ENCODE data around the gene ITGB1.
"Not testable (repeated sequence)": the region's sequence is repeated elsewhere in the genome, so short reads cannot be mapped to it uniquely, and the experiment has no call there.

ITGB1 gene

DNA sequence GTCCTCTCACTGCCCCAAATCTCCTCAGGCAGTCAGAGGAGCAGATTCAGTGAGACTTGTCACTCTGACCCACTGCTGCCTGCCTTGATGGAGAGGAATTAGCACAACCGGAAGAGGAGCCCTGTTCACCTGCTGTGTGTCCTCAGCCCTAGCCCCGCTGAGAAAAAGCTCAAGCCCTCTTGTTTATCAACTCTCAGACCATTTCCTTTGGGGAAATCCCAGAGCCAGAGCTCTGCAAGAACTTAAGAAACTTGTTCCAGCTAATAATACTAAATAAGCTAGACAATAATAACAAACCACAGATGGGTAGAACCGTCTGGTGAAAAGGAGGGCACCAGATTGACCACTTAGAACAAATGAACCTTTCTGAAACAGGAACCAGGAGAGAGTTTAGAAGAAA, 37.7 kb upstream of the ITGB1 start:
- TF ChIP-seq, protein P1, sequence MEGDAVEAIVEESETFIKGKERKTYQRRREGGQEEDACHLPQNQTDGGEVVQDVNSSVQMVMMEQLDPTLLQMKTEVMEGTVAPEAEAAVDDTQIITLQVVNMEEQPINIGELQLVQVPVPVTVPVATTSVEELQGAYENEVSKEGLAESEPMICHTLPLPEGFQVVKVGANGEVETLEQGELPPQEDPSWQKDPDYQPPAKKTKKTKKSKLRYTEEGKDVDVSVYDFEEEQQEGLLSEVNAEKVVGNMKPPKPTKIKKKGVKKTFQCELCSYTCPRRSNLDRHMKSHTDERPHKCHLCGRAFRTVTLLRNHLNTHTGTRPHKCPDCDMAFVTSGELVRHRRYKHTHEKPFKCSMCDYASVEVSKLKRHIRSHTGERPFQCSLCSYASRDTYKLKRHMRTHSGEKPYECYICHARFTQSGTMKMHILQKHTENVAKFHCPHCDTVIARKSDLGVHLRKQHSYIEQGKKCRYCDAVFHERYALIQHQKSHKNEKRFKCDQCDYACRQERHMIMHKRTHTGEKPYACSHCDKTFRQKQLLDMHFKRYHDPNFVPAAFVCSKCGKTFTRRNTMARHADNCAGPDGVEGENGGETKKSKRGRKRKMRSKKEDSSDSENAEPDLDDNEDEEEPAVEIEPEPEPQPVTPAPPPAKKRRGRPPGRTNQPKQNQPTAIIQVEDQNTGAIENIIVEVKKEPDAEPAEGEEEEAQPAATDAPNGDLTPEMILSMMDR (IDR thresholded peaks at IDR 0.05; ENCODE audit: low read depth, low read length): no peak
- no peak overlapping the region for H3K4me3 ChIP-seq (ENCODE audit: low read depth, low read length)
- H3K27ac ChIP-seq: no peak overlapping the region
- no peak for DNase-seq
- H3K27me3 ChIP-seq (ENCODE audit: insufficient read depth, low read depth, severe bottlenecking): no peaks in the 10 kb centered on the region
- no peaks in the 10 kb centered on the region for H3K36me3 ChIP-seq
- H3K9me3 ChIP-seq (ENCODE audit: severe bottlenecking): no peaks in the 10 kb centered on the region

DNA sequence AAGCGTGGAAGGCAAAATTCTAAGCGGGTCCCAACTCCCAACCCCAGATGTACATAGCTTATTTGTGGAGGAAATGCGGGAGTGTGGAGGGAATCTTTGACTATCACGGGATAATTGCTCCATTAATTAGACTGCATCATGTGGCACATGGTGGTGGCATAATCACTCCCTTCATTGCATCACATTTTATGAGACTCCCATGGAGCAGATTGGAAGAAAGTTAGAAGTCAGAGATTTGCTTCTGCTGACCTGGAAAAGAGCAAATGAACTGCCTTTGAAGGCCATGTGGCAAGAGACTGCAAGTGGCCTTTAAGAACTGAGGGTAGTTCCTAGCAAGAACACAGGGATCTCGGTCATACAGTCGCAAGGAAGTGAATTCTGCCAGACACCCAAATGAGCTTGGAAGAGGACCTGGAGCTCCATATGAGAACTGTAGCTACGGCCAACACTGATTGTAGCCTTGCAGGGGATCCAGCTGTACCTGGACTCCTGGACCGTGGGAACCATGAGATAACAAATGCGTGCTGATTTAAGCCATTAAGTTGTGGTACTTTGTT, 37.1 kb upstream of the ITGB1 start:
- DNase-seq: no peak
- H3K9me3 ChIP-seq (ENCODE audit: severe bottlenecking): no peaks in the 10 kb centered on the region
- no peak overlapping the region for H3K4me3 ChIP-seq (ENCODE audit: low read depth, low read length)
- no peaks in the 10 kb centered on the region for H3K36me3 ChIP-seq
- H3K27me3 ChIP-seq (ENCODE audit: insufficient read depth, low read depth, severe bottlenecking): no peaks in the 10 kb centered on the region
- H3K27ac ChIP-seq: no peak overlapping the region
- TF ChIP-seq, protein P1 (IDR thresholded peaks at IDR 0.05; ENCODE audit: low read depth, low read length): no peak

DNA sequence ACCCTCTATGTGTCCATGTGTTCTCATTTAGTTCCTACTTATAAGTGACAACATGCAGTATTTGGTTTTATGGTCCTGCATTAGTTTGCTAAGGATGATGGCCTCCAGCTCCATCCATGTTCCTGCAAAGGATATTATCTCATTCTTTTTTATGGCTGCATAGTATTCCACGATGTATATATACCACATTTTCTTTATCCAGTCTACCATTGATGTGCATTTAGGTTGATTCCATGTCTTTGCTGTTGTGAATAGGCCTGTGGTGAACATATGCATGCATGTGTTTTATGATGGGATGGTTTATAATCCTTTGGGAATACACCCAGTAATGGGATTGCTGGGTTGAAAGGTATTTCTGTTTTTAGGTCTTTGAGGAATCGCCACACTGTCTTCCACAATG, 36.6 kb upstream of the ITGB1 start:
- H3K4me3 ChIP-seq (ENCODE audit: low read depth, low read length); DNase-seq; H3K9me3 ChIP-seq (ENCODE audit: severe bottlenecking); H3K36me3 ChIP-seq; H3K27me3 ChIP-seq (ENCODE audit: insufficient read depth, low read depth, severe bottlenecking); H3K27ac ChIP-seq: not testable (repeated sequence)

DNA sequence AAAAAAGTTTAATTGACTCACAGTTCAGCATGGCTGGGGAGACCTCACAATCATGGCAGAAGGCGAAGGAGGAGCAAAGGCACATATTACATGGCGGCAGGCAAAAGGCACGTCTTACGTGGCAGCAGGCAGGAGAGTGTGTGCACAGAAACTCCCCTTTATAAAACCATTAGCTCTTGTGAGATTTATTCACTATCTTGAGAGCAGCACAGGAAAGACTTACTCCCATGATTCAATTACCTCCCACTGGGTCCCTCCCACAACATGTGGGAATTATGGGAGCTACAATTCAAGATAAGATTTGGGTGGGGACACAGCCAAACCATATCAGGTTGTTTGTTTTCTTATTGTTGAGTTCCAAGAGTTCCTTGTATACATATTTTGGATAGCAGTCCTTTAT, 34.3 kb upstream of the ITGB1 start:
- not testable (repeated sequence) for H3K27me3 ChIP-seq (ENCODE audit: insufficient read depth, low read depth, severe bottlenecking); DNase-seq; H3K27ac ChIP-seq; H3K4me3 ChIP-seq (ENCODE audit: low read depth, low read length); H3K9me3 ChIP-seq (ENCODE audit: severe bottlenecking); H3K36me3 ChIP-seq

DNA sequence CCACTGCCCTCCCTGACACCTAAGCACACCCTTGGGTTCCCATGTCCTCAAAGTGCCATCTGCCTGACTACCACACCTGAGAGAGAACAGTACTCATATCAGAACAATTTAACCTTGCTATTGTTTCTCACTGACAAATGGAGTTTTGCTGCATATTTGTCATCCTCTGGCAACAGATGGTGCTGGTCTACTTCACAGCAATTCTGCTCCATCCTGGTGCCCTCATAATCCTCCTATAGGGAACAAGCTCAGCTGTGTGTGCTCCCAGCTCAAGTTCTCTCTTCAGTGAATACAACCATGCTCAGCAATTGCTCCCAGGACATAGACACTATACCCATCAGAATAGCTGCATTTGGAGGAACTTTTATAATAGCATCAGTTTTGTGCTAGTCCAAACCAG, 32.8 kb upstream of the ITGB1 start:
- Histone ChIP-seq H3K4me3 (ENCODE audit: low read depth, low read length) (no peak overlapping the region), H3K9me3 (ENCODE audit: severe bottlenecking) (no peaks in the 10 kb centered on the region), H3K36me3 (no peaks in the 10 kb centered on the region), H3K27ac (no peak overlapping the region), H3K27me3 (ENCODE audit: insufficient read depth, low read depth, severe bottlenecking) (no peaks in the 10 kb centered on the region)
- no peak for DNase-seq
- TF ChIP-seq, protein P1 (IDR thresholded peaks at IDR 0.05; ENCODE audit: low read depth, low read length): no peak

DNA sequence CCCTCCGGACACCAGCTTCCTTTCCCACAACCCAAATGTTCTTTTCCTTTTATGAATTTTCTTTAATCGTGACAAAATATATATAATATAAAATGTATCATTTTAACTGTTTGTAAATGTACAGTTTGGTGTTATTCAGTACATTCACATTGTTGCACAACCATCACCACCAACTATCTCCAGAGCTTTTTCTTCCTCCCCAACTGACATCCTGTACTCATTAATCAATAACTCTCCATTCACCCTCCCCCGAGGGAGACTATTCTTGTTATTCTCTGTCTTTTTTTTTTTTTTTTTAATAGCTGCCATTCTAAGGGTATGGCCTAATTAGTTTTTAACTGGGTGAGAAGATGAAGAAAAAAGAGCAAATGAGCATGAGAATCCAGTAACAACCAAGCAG, 30.6 kb upstream of the ITGB1 start:
- Histone ChIP-seq H3K36me3 (no peaks in the 10 kb centered on the region), H3K27ac (no peak overlapping the region), H3K27me3 (ENCODE audit: insufficient read depth, low read depth, severe bottlenecking) (no peaks in the 10 kb centered on the region), H3K4me3 (ENCODE audit: low read depth, low read length) (no peak overlapping the region), H3K9me3 (ENCODE audit: severe bottlenecking) (no peaks in the 10 kb centered on the region)
- TF ChIP-seq, protein P1 (IDR thresholded peaks at IDR 0.05; ENCODE audit: low read depth, low read length): no peak
- DNase-seq: no peak

DNA sequence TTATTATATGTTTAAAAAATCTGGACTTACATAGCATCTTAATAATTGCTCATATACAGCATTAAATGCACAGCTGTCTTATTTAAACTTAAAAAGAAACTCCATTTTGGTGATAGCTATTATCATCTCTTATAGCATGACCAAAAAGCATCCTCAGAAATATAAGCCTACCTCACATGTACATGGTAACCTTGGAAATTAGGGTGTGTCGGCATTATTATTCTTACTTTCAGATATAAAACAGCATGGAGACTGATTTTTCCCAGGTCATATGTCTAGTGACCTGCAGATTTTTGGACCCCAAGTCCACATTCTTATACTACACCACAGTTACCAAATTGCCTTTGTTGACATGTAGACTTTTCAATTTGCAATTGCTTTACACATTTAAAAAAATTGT, 29.1 kb upstream of the ITGB1 start:
- Histone ChIP-seq H3K9me3 (ENCODE audit: severe bottlenecking) (no peaks in the 10 kb centered on the region), H3K27ac (no peak overlapping the region), H3K27me3 (ENCODE audit: insufficient read depth, low read depth, severe bottlenecking) (no peaks in the 10 kb centered on the region), H3K4me3 (ENCODE audit: low read depth, low read length) (no peak overlapping the region), H3K36me3 (no peaks in the 10 kb centered on the region)
- TF ChIP-seq, protein P1 (IDR thresholded peaks at IDR 0.05; ENCODE audit: low read depth, low read length): no peak
- DNase-seq: no peak
